ENCODE data around the gene CEBPA.
"Not testable (repeated sequence)": the region's sequence is repeated elsewhere in the genome, so short reads cannot be mapped to it uniquely, and the experiment has no call there.

CEBPA gene

DNA sequence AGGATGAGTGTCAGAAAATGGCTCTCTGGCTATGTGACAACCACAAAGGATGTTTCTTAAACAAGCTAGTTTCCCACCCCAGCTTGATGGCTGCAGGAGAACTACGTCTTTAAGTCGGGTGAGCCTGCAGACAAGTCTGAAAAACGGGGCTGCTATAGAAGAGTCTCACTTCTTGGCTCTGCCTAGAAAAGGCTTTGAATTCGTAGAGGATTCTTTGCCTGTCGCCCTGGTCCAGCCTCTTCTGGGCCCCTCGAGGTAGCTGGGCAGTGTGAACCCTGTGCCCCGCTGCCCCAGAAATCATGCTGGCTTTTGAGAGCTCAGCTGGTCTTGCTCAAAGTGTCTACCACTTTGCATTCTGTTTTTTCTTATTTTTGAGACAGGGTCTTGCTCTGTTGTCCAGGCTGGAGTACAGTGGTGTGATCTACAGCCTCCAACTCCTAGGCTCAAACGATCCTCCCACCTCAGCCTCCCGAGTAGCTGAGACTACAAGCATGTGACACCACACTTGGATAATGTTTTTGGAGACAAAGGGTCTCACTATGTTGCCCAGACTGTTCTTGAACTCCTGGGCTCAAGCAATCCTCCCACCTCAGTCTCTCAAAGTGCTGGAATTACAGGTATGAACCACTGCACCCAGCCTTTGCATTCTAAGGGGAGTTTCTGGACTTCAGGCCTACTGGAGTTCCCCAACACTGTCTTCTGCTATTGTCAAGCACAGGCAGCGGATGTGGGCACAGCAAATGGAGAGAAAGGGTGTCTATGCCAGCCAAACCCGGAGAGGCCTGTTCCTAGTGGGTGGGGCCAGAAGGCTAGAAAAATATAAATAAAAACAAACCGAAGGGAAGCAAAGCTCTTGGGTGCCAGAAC, 6.5 kb downstream of the CEBPA start:
- no peak for DNase-seq
- Histone ChIP-seq H3K36me3 (no peaks in the 10 kb centered on the region), H3K27me3 (peaks cover 10% of the 10 kb centered on the region), H3K9me3 (no peaks in the 10 kb centered on the region), H3K4me1 (peaks cover 14% of the 10 kb centered on the region), H3K4me3 (ENCODE audit: low read depth, low read length) (no peak overlapping the region)
- TF ChIP-seq, protein P1, sequence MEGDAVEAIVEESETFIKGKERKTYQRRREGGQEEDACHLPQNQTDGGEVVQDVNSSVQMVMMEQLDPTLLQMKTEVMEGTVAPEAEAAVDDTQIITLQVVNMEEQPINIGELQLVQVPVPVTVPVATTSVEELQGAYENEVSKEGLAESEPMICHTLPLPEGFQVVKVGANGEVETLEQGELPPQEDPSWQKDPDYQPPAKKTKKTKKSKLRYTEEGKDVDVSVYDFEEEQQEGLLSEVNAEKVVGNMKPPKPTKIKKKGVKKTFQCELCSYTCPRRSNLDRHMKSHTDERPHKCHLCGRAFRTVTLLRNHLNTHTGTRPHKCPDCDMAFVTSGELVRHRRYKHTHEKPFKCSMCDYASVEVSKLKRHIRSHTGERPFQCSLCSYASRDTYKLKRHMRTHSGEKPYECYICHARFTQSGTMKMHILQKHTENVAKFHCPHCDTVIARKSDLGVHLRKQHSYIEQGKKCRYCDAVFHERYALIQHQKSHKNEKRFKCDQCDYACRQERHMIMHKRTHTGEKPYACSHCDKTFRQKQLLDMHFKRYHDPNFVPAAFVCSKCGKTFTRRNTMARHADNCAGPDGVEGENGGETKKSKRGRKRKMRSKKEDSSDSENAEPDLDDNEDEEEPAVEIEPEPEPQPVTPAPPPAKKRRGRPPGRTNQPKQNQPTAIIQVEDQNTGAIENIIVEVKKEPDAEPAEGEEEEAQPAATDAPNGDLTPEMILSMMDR (IDR thresholded peaks at IDR 0.05; ENCODE audit: low read depth, low read length): no peak

DNA sequence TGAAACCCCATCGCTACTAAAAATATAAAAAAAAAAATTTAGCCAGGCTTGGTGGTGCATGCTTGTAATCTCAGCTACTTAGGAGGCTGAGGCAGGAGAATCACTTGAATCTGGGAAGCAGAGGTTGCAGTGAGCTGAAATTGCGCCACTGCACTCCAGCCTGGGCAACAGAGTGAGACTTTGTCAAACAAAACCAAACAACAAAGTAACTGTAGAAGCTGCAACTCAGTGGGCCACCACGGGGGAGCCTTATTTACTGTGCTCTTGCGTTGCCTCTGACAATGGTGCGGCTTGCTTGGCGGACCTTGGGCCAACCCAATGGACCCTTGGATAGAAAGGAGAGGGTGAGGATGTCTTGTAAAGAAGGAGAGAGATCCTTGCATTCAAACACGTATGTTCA, 7.3 kb downstream of the CEBPA start:
- not testable (repeated sequence) for DNase-seq; H3K27me3 ChIP-seq; H3K4me3 ChIP-seq (ENCODE audit: low read depth, low read length); H3K9me3 ChIP-seq; H3K36me3 ChIP-seq
- H3K4me1 ChIP-seq: peaks cover 14% of the 10 kb centered on the region

DNA sequence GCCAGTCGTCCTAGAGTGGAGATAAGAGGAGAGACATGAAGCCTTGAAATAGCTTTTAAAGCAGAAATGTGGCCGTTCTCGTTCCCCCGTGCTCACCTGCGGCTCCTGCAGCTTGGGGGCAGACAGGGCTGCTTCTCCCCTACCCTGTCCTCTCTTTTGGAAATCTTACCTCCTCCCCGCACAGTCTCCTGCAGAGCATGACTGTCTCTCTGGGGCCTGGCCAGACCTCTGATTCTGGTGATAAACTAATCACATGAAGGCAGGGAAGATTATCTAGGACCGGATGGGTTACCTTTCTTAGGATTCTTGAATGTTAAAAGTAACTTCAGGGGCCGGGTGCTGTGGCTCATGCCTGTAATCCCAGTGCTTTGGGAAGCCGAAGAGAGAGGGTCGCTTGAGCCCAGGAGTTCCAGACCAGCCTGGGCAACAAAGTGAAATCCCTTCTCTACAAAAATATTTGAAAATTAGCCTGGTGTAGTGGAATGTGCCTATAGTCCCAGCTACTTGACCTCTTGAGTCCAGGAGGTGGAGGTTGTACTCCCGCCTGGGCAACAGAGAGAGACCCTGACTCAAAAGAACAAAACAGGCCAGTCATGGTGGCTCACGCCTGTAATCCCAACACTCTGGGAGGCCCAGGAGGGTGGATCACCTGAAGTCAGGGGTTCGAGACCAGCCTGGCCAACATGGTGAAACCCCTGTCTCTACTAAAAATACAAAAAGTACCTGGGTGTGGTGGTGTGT, 8.1 kb downstream of the CEBPA start:
- Histone ChIP-seq H3K9me3 (no peaks in the 10 kb centered on the region), H3K4me3 (ENCODE audit: low read depth, low read length) (peak overlapping the region; percentile 40), H3K27me3 (no peaks in the 10 kb centered on the region), H3K4me1 (peaks cover 14% of the 10 kb centered on the region), H3K36me3 (no peaks in the 10 kb centered on the region)
- TF ChIP-seq, protein P1 (IDR thresholded peaks at IDR 0.05; ENCODE audit: low read depth, low read length): no peak
- peak; percentile 11 for DNase-seq

DNA sequence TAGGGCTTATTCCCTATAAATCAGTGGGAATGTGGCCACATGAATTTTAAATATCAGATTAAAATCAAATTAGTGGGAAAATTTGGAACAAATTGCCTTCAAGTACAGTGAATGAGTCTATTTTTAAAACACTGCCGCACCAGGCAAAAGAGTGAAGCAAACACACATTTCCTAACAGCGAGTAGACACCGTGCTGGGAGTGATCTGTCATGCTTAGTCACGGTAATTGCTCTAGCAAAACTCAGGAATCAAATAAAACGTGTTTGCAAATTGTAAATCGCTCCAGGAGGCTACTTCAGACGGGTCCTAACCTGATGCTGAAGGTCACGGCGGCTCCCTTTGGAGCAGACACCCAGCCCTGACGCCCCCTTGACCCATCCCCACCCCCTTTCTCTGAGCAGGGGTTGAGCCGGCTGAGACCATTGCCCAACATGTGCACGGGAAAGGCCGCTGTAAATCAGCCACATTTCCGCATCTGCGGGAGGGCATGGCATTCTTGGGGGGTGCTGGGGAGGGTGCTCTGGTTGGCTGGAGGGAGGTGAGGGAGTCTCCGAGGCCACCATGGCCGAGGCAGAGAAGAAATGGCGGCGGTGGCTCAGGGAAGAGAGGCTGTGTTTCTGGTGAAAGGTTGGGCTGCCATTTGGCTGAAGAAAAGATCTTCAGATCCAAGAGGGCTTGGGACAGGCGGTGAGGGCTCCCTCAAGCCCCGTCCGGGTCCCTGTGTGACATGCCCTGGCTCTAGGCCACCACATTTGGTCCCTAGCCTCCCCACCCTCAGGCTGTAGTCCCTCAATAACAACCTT, 8.9 kb downstream of the CEBPA start:
- H3K36me3 ChIP-seq: no peaks in the 10 kb centered on the region
- TF ChIP-seq, protein P1 (IDR thresholded peaks at IDR 0.05; ENCODE audit: low read depth, low read length): no peak
- no peaks in the 10 kb centered on the region for H3K9me3 ChIP-seq
- DNase-seq: no peak
- H3K4me3 ChIP-seq (ENCODE audit: low read depth, low read length): peak overlapping the region; percentile 40
- no peaks in the 10 kb centered on the region for H3K27me3 ChIP-seq
- peaks cover 14% of the 10 kb centered on the region for H3K4me1 ChIP-seq

DNA sequence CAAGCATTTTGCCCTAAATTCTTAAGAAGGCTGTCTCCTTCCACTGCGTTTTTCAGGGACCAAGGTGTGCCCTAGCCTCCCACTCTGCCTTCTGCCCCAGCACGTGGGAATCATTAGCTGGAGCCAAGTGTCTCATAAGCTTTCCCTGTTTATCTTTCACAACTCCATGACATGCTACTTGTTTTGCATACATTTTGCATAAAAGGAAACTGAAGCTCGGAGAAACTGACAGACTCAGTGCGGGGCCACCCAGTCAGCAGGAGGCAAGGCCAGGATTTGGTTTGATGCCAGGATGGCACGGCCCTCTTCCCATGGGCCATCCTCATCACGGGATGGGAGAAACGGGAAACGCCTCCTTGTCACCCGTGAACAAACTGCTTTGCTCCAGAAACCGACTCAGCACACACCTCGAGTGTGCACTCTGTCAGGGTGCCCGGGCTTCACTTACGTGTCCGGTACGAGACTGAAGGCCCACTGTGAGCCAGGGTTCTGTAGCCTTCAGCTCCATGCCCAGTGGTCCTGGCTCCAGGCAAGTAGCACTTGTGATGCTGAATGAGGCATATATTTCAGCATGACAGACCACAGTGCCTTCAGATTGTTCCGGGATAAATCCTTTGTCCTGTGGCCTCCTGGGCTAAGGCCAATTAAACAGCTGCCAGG, 9.6 kb downstream of the CEBPA start:
- H3K27me3 ChIP-seq: no peaks in the 10 kb centered on the region
- H3K9me3 ChIP-seq: no peaks in the 10 kb centered on the region
- TF ChIP-seq, protein P1 (IDR thresholded peaks at IDR 0.05; ENCODE audit: low read depth, low read length): 0 out of 2 replicates have a peak, but pooled peaks have one; percentile 3
- DNase-seq: no peak
- H3K4me3 ChIP-seq (ENCODE audit: low read depth, low read length): no peak overlapping the region; the same call in 1 of the 2 replicates
- H3K36me3 ChIP-seq: no peaks in the 10 kb centered on the region
- H3K4me1 ChIP-seq: peaks cover 14% of the 10 kb centered on the region

Data from BE2C (cell line).